ENCODE results near the gene PEX12. TPM values are rescaled to one million over a fixed set of nuclear protein-coding genes. Genes with fewer than 3 reads are reported as not detected.

The PEX12 gene
- total RNA-seq, 1 experiment from 2014 or later, result 3.9 TPM

DNA sequence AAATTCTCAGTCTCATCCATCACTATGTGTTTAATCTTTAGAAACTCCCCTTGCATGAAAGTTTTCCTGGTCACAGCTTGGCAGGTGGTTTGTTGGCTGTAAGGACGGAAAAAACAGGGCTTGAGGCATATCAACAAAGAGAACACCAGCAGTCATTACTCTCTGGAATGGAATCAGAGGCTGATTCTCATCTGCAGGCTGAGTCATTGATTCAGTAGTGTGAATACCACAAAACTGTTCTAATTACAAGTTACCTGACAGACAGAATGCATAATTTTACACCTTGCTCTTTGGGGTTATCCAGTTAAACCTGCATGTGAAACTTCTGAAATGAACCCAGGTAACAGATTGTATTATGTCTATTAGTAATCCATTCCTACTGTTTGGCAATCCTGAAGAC is 29.4 kb downstream of the PEX12 start:
- no peak overlapping the region for H2AFZ ChIP-seq (ENCODE audit: low read length)
- intact Hi-C loops (cut with micrococcal nuclease), result no loop called here
- POLR2A ChIA-PET (ENCODE audit: unreplicated experiment), result no interaction called here
- peaks cover 32% of the 10 kb centered on the region for H3K27me3 ChIP-seq (ENCODE audit: low read length)
- H3K79me2 ChIP-seq (ENCODE audit: low read length), result no peaks in the 10 kb centered on the region
- BruUV-seq (replicated peaks), result no TSS peak
- H3K4me2 ChIP-seq (ENCODE audit: low read length), result no peak overlapping the region
- DNase-seq (no peak), ATAC-seq (no peak)
- no peaks in the 10 kb centered on the region for H3K36me3 ChIP-seq (ENCODE audit: low read depth, low read length)
- no peak overlapping the region for H3K4me3 ChIP-seq (ENCODE audit: low read length)
- no peaks in the 10 kb centered on the region for H3F3A ChIP-seq (ENCODE audit: low read length, unreplicated experiment)
- no peaks in the 10 kb centered on the region for H4K20me1 ChIP-seq (ENCODE audit: low read length)
- CTCF ChIA-PET, result no interaction called here
- no peak overlapping the region for H3K9ac ChIP-seq (ENCODE audit: low read length)
- H3K4me1 ChIP-seq (ENCODE audit: insufficient read depth, low read length), result no peaks in the 10 kb centered on the region
- H3K9me3 ChIP-seq (ENCODE audit: low read length), result no peaks in the 10 kb centered on the region
- TF ChIP-seq EZH2phosphoT487 (IDR thresholded peaks at IDR 0.05; ENCODE audit: borderline replicate concordance, low read length) (no peak), EZH2 (IDR thresholded peaks at IDR 0.05; ENCODE audit: low read length, unreplicated experiment) (no peak)
- TF ChIP-seq, protein P1, sequence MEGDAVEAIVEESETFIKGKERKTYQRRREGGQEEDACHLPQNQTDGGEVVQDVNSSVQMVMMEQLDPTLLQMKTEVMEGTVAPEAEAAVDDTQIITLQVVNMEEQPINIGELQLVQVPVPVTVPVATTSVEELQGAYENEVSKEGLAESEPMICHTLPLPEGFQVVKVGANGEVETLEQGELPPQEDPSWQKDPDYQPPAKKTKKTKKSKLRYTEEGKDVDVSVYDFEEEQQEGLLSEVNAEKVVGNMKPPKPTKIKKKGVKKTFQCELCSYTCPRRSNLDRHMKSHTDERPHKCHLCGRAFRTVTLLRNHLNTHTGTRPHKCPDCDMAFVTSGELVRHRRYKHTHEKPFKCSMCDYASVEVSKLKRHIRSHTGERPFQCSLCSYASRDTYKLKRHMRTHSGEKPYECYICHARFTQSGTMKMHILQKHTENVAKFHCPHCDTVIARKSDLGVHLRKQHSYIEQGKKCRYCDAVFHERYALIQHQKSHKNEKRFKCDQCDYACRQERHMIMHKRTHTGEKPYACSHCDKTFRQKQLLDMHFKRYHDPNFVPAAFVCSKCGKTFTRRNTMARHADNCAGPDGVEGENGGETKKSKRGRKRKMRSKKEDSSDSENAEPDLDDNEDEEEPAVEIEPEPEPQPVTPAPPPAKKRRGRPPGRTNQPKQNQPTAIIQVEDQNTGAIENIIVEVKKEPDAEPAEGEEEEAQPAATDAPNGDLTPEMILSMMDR (conservative IDR thresholded peaks at IDR 0.05; ENCODE audit: low read depth, low read length), result no peak
- no peak overlapping the region for H3K27ac ChIP-seq (ENCODE audit: low read length)
- H3K9me2 ChIP-seq (replicated peaks; ENCODE audit: low read length), result no peaks in the 10 kb centered on the region

DNA sequence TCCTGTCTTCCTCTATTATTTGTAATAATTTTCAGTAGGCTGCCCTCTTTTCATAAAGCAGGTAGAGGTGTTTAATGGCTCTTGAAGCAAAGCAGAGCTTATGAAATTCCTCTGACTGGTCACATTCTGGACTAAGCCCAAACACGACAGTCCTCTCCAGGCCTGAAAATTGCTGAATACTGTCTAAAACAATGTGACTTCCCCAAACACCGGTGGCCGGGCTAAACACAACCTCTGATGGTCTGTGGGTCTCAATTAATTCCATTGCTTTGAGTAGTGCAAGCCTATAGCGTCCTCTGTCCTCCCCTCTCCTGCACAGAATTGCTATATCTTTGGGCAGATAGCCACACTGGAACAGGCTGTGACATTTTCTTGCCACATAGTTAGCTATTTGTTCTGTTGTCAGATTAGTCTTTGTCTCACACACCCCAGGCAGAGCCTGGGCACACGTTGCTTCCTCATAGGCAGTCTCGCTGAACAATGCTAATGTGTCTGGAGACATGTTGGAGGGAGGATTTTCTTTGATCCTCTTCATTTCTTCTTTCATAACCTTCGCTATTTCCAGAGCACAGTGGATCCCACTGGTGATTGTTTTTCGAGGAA is 30.1 kb downstream of the PEX12 start:
- BruUV-seq (replicated peaks), result no TSS peak
- H2AFZ ChIP-seq (ENCODE audit: low read length), result no peak overlapping the region
- ChIA-PET CTCF (no interaction called here), POLR2A (ENCODE audit: unreplicated experiment) (no interaction called here)
- no peaks in the 10 kb centered on the region for H3K9me3 ChIP-seq (ENCODE audit: low read length)
- H3K9ac ChIP-seq (ENCODE audit: low read length), result no peak overlapping the region
- H3K4me2 ChIP-seq (ENCODE audit: low read length), result no peak overlapping the region
- no peak for ATAC-seq
- peaks cover 28% of the 10 kb centered on the region for H3K27me3 ChIP-seq (ENCODE audit: low read length)
- intact Hi-C loops (cut with micrococcal nuclease), result no loop called here
- H3K36me3 ChIP-seq (ENCODE audit: low read depth, low read length), result no peaks in the 10 kb centered on the region
- no peak overlapping the region for H3K4me3 ChIP-seq (ENCODE audit: low read length)
- DNase-seq, result no peak
- no peaks in the 10 kb centered on the region for H3K79me2 ChIP-seq (ENCODE audit: low read length)
- H3K27ac ChIP-seq (ENCODE audit: low read length), result no peak overlapping the region
- TF ChIP-seq, protein P1 (conservative IDR thresholded peaks at IDR 0.05; ENCODE audit: low read depth, low read length), result no peak
- TF ChIP-seq EZH2 (IDR thresholded peaks at IDR 0.05; ENCODE audit: low read length, unreplicated experiment) (no peak), EZH2phosphoT487 (IDR thresholded peaks at IDR 0.05; ENCODE audit: borderline replicate concordance, low read length) (no peak)
- H3K4me1 ChIP-seq (ENCODE audit: insufficient read depth, low read length), result 0 out of 2 replicates have a peak, but pooled peaks cover 2% of the 10 kb centered on the region
- no peaks in the 10 kb centered on the region for H3K9me2 ChIP-seq (replicated peaks; ENCODE audit: low read length)
- H3F3A ChIP-seq (ENCODE audit: low read length, unreplicated experiment), result no peaks in the 10 kb centered on the region
- H4K20me1 ChIP-seq (ENCODE audit: low read length), result no peaks in the 10 kb centered on the region

DNA sequence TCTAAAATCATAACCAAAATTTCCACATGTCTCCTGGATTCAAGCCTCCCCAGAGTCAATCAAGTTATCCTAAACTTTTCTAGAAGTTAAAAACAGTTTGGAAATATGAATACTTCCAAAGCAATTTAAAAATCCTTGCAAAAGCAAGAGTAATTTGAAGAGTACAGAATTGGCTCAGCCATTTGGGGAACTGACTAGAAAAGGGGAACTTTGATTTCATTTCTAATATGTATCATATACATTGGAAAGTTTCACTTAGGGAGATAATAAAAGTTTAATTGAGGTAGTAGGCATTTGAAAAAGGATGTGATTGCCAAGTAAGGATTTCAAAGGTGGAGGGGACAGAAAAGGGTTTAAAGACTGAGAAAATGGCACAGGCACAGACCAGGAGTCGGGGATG is 31.9 kb downstream of the PEX12 start:
- CTCF ChIA-PET, result no interaction called here

More for the DNA sequence above, 31.9 kb downstream of the PEX12 start:
- Histone ChIP-seq H3K4me1 (ENCODE audit: insufficient read depth, low read length) (0 out of 2 replicates have a peak, but pooled peaks cover 2% of the 10 kb centered on the region), H3K9ac (ENCODE audit: low read length) (no peak overlapping the region), H3K4me3 (ENCODE audit: low read length) (no peak overlapping the region), H3K9me3 (ENCODE audit: low read length) (no peaks in the 10 kb centered on the region), H2AFZ (ENCODE audit: low read length) (no peak overlapping the region), H3F3A (ENCODE audit: low read length, unreplicated experiment) (no peaks in the 10 kb centered on the region), H3K4me2 (ENCODE audit: low read length) (no peak overlapping the region), H3K27ac (ENCODE audit: low read length) (no peak overlapping the region), H4K20me1 (ENCODE audit: low read length) (no peaks in the 10 kb centered on the region), H3K27me3 (ENCODE audit: low read length) (peaks cover 22% of the 10 kb centered on the region), H3K79me2 (ENCODE audit: low read length) (no peaks in the 10 kb centered on the region), H3K9me2 (replicated peaks; ENCODE audit: low read length) (no peaks in the 10 kb centered on the region), H3K36me3 (ENCODE audit: low read depth, low read length) (no peaks in the 10 kb centered on the region)
- POLR2A ChIA-PET (ENCODE audit: unreplicated experiment), result no interaction called here
- no TSS peak for BruUV-seq (replicated peaks)
- intact Hi-C loops (cut with micrococcal nuclease), result no loop called here
- ATAC-seq (no peak), DNase-seq (no peak)
- TF ChIP-seq, protein P1 (conservative IDR thresholded peaks at IDR 0.05; ENCODE audit: low read depth, low read length), result no peak
- no peak for TF ChIP-seq EZH2phosphoT487 (IDR thresholded peaks at IDR 0.05; ENCODE audit: borderline replicate concordance, low read length)
- no peak for TF ChIP-seq EZH2 (IDR thresholded peaks at IDR 0.05; ENCODE audit: low read length, unreplicated experiment)
